Midbrain (tissue), 1 donor: ENCODE measurements around the gene PUS1.
"Not testable (repeated sequence)": the region's sequence is repeated elsewhere in the genome, so short reads cannot be mapped to it uniquely, and the experiment has no call there.

ENCODE experiments used
- DNase-seq: peaks from one replicate; lab custom pipeline; 2025; lab: John Stamatoyannopoulos, UW

The PUS1 gene

DNA sequence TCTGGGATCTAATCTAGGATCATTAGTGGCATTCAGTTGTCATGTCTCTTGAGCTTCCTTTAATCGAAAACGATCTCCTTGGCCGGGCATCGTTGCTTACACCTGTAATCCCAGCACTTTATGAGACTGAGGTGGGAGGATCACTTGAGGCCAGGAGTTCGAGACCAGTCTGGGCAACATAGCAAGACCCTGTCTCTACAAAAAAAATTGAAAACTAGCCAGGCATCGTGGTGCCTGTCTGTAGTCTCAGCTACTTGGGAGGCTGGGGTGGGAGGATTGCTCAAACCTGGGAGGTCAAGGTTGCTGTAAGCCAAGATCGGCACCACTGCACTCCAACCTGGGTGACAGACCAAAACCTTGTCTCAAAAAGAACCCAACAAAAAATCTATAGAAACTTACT is 9.0 kb downstream of the PUS1 start:
- DNase-seq: no peak

DNA sequence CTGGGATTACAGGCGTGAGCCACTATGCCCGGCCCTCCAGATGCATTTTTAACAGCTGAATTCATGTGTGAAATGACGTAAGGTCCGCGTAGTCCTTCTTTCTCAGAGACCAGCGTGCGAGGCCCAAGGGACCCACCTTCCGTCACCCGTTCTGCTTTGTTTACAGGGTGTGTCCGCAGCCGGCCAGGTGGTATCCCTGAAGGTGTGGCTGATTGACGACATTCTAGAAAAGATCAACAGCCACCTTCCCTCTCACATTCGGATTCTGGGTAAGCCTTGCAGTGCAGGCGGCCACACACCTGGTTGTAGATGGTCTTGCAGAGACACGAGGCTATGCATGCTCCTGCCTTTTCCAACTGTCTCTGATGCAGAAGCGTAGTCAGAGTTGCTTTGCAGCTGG is 9.9 kb downstream of the PUS1 start:
- no peak for DNase-seq

DNA sequence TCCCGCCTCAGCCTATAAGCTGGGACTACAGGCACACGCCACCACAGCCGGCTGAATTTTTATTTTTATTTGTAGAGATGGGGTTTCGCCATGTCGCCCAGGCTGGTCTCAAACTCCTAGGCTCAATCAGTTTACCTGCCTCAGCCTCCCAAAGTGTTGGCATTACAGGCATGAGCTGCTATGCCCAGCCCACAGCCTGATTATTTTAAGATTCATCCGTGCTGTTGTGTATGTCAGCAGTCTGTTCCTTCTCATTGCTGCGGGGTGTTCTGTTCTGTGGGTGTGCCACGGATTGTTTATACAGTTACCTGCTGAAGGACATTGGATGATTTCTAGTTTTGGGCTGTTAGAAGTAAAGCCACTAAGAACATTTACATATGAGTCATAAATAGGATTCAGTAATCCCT is 11.1 kb downstream of the PUS1 start:
- no peak for DNase-seq

DNA sequence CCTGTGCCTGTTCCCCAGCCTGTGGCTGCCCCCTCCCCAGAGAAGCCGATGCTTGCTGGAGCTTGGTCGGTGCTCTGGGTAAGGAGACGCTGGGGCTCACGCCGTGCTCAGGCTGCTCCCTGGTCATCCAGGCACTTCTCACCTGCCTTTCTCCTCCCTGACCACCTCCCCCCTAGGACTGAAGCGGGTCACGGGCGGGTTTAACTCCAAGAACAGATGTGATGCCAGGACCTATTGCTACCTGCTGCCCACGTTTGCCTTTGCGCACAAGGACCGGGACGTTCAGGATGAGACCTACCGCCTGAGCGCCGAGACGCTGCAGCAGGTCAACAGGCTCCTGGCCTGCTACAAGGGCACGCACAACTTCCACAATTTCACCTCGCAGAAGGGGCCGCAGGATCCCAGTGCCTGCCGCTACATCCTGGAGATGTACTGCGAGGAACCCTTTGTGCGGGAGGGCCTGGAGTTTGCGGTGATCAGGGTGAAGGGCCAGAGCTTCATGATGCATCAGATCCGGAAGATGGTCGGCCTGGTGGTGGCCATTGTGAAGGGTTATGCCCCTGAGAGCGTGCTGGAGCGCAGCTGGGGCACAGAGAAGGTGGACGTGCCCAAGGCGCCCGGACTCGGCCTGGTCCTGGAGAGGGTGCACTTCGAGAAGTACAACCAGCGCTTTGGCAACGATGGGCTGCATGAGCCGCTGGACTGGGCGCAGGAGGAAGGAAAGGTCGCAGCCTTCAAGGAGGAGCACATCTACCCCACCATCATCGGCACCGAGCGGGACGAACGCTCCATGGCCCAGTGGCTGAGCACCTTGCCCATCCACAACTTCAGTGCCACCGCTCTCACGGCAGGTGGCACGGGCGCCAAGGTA is 12.3 kb downstream of the PUS1 start:
- DNase-seq: no peak

DNA sequence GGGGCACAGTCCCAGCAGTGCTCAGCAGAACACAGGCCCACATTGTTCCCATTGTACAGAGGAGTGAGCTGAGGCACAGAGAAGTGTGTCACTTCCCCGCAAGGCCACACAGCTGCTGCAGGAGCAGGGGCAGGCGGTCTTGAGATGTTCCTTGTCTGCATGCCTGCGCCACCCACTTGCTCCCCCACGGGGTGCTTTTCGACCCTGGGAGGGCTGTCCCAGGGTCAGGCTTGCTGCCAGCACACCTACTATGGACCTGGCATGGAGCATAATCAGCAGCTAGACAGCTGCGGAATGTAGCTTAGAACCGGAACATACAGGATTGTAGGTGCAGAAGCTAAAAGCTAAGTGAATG is 12.9 kb downstream of the PUS1 start:
- no peak for DNase-seq

DNA sequence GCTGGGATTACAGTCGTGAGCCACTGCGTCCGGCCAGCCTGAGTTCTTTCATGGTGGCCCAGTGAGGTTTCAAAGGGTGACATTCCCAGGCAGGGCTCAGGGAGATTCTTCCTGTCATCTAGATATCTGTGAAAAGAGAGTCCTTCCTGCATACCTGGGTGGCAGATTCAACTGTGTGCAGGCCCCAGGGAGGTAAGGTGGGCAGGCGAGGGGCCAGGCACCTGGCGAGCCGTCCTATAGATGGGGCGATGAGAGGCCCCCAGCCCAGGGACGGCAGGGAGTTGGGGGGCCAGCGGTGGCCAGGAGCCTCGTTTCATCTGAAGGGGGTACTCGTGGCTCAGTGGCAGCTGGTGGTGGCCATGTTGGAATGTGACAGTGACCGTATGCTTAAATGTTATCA is 13.6 kb downstream of the PUS1 start:
- DNase-seq: no peak

DNA sequence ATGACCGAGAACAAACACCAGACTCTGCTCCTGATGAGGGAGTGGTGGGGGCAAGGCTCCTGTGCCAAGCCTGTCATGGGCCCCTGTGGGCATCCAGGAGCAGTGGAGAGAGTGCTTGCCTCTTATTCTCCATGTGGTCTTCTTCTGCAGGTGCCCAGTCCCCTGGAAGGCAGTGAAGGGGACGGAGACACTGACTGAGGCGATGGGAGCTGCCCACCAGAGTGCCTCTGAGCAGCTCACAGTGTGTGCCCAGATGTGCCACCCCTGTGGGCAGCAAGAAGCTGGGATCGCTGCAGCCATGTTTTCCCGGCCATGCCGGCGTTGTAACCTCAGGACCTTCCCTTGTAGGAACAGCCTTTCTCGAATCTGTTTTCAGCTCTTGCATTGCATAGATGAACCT is 14.3 kb downstream of the PUS1 start:
- no peak for DNase-seq

DNA sequence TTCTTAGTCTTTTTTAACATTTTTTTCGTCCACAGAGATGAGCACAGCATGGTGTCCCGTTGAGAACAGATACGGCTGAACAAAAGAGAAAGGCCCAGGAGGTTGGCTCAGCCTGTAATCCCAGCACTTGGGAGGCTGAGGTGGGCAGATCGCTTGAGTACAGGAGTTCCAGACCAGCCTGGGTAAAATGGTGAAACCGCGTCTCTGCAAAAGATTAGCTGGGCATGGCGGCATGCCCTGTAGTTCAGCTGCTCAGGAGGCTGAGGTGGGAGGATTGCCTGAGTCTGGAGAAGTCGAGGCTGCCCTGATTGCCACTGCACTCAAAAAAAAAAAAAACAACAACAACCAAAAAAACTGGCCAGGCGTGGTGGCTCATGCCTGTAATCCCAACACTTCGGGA is 14.8 kb downstream of the PUS1 start:
- no peak for DNase-seq

DNA sequence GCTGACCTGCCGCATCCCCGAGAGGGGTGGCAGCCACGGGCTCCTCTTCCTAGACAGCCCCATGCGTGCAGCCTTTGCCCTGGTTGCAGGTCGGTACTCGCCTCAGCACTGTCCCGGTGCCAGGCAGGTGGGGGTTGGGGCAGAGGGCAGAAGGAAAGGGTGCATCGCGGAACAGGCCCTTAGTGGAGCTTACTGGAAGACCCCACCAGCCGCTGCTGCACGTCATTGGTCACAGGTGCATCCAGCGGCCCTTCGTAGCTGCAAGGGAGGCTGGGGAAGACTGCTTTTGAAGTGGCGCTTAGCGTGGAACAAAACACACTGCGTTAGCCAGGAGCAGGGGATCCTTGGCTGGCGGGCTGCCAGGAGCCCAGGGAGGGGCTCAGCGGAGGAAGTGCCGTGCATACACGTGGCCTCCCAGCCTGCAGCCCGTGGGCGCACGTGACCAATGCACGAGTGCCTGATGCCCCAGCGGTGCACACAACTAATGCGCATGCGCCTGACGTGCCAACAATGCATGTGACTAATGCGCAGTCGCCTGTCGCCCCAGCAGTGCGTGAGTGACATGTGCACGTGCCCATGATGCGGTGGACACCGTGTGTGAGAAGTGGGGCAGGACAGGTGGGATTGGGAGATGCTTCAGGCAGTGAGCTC is 15.7 kb downstream of the PUS1 start:
- DNase-seq: no peak

DNA sequence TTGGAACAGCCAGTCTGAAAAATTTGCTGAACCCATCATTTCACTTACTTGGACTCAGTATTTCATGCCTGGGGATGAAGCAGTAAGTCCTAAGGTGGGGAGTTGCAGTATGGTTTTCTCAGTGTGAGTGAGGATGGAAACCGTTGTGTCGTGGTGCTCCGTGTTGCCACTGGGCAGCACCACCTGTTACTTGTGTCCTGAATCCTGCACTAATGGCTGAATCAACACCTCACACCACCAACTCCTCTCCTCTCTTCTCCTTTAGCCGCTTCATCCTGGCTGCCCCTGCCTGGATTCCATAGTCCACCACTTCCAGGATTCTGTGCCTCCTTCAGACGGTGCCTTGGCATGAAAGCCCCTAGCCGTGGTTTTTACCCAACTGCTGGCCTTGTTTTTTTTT is 17.7 kb downstream of the PUS1 start:
- DNase-seq: no peak

DNA sequence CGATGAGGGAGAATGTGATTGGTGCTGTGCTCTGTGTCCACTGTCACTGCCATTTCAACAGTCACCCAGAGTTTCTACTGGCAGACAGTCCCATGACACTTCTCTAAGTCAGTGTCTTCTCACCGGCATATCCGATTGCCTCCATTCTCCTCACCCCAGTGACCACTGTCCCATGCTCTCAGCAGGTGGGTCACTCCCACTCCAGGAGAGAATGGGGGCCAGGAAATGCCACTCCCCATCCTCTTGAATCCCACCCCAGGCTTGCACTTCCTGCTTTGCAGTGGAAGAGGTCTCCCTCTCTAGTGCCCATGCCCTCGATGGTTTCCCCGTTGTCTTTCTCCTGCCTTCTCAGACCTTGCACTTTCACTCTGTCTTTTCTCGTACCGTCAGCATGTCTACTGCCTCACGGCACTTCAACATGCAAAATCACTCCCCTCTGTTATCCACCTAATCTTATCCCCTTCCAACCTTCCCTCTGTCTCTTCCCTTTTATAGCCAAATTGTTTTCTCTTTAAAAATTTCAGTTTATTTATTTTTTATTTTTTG is 18.5 kb downstream of the PUS1 start:
- no peak for DNase-seq

DNA sequence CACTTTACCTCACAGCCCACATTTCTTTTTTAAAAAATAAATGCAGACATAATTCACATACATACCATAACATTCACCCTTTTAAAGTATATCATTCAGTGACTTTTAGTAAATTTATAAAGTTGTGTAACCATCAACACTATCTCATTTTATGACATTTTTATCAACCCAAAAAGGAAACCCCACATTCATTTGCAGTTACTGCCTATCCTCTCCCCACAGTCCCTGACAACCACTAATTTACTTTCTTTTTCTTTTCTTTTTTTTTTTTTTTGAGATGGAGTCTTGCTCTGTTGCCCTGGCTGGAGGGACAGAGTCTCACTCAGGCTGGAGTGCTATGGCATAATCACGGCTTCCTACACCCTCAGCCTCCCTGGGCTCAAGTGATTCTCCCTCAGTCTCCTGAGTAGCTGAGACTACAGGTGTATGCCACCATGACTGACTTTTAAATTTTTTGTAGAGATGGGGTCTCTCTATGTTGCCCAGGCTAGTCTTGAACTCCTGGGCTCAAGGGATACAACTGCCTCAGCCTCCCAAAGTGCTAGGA is 19.2 kb downstream of the PUS1 start:
- DNase-seq: no peak

DNA sequence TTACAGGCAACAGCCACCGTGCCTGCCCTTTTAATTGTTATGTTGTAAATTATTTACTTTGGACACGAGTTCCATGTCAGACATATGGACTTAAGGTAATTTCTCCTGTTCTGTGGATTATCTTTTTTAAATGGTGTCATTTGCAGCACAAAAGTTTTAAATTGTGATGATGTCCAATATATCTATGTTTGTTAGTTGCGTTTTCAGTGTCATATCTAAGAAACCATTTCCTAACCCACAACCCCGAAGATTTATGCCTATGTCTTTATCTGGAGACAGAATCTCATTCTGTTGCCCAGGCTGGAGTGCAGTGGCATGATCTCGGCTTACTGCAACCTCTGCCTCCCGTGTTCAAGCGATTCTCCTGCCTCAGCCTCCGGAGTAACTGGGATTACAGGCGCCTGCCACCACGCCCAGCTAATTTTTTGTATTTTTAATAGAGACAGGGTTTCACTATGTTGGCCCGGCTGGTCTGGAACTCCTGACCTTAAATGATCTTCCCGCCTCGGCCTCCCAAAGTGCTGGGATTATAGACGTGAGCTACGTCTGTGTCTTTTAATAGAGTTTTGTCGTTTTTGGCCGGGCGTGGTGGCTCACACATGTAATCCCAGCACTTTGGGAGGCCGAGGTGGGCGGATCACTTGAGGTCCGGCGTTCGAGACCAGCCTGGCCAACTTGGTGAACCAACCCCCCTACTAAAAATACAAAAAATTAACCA is 19.8 kb downstream of the PUS1 start:
- DNase-seq: not testable (repeated sequence)

DNA sequence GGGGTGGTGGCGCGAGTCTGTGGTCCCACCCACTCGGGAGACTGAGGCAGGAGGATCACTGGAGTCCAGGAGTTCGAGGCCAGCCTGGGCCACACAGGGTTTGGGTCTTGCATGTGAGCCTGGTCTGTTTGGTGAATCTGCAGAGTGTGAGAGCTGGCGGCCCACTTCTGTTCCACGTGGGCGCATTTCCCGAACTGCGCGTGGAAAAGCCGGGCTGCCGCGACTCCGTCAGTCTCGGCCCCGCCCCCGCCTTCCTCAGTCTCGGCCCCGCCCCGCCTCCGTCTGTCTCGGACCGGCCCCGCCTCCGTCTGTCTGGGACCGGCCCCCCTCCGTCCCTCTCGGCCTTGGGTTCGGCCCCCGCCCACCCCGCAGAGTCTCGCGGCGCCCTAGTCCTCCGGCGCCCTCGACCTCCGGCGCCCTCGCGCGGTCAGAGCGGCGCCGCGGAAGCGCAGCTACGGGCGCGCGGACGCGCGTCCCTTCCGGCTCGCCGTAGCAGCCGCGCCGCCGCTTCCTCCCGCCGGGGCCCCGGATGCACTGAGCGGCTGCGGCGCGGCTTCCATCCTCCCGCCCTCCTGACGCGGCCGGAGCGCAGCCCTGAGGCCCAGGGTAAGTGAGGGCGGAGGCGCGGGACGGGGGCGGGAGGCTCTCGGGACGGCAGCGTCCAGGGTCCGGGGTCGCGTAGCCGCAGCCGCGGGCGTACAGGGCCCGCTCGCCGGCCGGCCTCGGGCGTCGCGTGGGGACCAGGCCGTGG is 20.5 kb downstream of the PUS1 start, which contains the start of gene EP400:
TSS of gene EP400 (plus strand) at position 512 of the 751 bp plus-strand sequence. CDS start 10,678 bp downstream, outside the sequence.
- peak; percentile 91 for DNase-seq

DNA sequence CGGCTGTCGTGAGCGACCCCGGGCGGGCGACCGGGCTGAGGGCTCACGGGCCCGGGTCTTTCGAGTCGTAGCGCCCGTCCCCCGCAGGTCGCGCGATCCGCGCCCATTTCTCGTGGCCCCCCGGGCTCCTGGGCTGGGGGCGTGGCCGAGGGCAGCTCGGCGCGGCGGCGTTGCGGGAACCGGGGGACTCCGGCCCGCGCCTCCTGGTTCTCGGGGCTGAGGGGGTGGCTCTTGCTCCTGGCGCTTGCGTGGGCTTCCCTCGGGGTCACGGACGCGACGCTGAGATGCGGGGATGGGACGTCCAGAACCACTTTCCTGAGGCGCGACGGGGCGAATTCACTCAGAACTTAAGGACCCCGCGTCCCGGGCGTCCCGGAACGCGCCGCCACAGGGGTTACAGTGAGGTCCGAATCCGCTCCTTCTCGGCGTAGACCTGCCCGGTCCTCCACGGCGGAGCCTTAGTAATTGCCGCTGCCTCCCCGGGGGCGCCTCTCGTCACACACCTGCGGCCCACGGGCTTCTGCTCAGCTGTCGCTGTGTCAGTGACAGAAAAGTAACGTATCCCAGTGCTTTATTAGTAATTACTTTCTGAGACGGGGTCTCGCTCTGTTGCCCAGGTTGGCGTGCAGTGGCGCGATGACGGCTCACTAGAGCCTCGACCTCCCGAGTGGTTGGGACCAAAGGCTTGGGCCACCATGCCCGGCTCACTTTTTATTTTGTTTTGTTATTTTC is 21.3 kb downstream of the PUS1 start:
- DNase-seq: no peak

DNA sequence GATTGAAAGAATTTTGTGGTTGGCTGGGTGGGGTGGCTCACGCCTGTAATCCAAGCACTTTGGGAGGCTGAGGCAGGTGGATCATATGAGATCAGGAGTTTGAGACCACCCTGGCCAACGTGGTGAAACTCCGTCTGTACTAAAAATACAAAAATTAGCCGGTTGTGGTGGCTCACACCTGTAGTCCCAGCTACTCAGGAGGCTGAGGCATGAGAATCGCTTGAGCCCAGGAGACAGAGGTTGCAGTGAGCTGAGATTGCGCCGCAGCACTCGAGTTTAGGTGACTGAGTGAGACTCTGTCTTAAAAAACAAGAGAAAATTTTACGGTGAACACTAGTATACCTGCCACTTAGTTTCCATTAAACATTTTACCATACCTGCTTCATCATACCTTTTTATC is 24.7 kb downstream of the PUS1 start:
- not testable (repeated sequence) for DNase-seq

DNA sequence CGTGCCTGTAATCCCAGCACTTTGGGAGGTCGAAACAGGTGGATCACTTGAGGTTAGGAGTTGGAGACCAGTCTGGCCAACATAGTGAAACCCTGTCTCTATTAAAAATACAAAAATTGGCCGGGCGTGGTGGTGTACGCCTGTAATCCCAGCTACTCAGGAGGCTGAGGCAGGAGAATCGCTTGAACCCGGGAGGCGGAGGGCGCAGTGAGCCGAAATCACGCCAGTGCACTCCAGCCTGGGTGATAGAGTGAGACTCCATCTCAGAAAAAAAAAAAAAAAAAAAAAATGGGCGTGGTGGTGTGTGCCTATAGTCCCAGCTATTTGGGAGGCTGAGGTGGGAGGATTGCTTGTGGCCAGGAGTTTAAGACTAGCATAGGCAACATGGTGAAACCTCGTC is 25.4 kb downstream of the PUS1 start:
- DNase-seq: not testable (repeated sequence)

DNA sequence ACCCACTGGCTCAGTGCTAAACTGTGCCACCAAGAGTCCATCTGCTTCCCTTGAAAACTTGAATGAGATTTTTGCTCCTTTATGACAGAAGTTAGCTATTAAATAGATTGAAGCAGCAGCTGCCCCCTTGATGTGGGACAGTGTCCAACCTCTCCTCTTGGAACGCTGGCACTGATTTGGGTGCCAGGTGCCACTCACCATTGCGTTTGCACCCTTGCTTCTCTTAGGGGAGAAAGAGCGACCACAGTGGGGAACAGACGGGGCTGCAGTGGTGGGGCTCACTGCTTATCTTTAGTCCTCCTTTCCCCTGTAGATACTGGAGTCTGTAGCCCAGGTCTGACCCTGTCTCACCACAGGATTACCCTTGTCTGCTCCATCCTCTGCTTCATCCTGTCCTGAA is 30.0 kb downstream of the PUS1 start:
- DNase-seq: no peak

DNA sequence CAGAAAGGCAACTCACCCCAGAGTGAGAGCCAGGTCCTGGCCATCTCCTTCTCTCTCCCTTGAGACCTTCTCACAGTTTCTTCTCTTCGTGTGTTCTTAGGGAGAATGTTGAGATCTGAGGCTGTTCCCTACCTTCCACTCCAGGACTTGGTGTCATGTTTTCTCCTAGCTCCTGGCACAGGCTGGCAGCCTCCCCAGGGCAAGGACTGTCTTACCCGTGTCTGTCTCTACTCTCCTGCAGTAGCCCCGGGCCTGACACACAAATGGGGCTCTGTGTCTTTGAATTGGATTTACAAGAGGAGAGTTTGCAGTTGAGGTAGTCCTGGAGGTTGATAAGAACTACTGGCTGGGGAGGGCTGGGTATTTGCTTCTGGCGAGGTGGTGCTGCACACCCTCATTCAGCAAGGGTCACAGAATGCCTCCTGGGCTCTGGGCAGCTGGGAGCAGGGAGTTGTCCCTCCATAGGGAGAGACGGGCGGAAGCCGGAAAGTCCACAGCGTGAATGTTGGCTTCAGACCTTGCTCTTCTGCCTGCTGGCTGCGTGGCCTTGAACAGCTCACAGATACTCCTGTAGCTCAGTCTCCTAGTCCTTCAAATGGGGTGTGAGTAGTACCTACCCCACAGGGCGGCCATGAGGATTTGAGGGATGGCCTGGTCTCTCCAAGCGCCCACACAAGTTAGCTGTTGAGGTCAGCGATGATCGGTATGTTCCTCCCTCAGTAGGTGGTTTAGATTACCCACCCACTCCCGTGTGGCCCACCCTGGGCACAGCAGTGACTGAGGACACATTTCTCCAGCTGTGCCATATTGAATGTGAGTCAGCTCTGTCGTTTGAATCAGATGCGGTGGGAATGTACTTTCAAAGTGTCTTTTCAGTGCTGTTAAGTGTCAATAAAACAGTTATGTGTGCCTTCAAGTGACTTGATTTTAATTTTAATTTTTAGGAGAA is 30.8 kb downstream of the PUS1 start:
- DNase-seq: no peak
